Central memory CD4-positive, alpha-beta T cell (primary cell): ENCODE data around the gene NPY.

Experiments
- DNase-seq: peaks from one replicate; pipeline ENCODE4 v3.0.0; 2022

NPY gene

DNA sequence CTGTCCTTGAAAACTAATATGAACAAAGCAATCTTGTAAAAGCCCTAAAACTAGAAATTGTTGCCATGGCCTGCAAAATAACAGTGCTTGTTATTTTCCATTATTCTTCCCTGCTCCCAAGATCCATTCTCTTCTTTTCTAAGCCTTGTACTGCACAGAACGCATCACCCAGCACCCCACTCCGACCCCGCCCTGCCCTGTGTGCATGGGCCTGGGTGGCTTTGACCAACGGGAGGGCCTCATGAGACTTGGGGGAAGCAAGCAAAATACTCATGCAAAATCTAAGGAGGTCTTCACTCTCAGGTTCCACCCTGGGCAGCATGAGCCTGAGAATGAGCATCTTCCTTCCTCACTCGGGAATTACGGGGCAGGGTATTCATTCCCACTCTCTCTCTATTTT is 32.4 kb downstream of the NPY start:
- DNase-seq = no peak

DNA sequence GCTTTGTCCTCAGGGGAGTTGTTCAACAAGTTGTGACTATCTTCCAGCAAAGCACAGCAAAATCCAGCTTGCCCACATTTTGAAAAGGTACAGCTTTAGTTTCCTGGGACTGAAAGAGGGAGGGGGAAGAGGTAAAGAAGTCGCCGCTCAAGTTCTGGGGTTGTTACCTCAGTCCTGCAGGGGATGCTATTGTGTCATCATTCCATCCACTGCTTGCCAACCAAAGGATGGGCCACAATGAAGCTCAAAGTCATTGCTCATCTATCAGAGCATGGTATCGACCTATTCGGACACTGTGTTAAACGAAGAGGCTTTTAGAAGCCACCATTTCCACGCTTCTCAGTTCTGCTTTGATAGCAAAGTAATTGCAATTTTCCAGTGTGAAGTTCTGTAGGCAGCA is 34.3 kb downstream of the NPY start:
- no peak for DNase-seq

DNA sequence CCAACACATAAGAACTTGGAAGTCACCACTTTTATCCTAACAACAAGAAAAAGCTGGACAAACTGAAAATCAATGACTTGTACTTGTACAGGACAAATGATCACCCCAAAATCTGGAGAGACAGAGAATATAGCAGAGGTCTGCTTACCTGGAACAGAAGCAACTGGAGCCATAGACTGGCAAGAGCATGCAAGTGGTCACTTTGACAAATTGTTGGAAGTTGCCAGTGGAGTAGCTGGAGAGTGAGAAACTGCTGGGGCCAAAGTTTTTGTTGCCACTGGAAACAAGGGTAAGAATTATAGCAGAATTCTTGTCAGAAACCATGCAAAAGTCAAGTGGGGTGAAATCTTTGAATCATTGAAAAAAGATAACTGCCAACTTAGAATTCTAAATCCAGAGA is 35.2 kb downstream of the NPY start:
- no peak for DNase-seq

DNA sequence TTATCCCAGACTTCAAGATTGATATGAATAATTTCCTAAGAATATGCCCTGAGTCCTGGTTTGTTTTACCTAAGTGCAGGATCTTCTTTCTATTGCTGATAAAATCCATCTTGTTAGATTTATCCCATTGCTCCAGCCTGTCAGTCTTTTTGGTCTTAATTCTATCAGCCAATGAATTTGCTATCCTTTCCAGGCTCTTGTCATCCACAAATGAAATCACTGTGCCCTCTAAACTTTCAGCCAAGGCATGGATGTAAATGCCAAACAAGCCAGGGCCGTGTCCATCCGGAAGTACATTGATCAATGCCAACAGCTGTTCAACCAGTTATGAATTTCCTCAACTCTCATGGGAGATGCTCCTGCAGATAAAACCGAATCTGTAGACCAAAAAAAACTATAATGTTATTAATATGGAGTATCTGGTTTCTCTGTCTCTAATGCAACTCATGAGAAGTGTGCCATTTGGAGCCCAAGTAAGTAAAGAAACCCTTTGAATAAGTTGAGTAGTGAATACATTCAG is 40.0 kb downstream of the NPY start:
- DNase-seq = no peak

GRCh38 chr7:24325708-24326107 is 41.7 kb downstream of the NPY start:
- DNase-seq = no peak

DNA sequence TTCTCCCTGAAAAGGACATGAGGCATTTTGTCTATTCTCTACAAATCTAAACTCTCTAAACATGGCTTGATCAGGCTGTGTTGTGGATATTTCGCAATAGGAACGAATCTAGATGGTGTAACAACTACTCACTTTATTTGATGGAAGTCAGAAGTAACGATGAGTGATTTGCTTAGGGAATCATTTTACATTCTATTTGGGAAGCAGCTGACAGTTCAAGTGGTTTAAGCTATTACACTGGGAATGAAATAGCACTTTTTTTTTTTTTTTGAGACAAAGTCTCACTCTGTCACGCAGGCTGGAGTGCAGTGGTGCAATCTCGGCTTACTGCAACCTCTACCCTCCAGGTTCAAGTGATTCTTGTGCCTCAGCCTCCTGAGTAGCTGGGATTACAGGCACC is 44.1 kb downstream of the NPY start:
- no peak for DNase-seq

GRCh38 chr7:24328894-24329293 is 44.9 kb downstream of the NPY start:
- DNase-seq = no peak

DNA sequence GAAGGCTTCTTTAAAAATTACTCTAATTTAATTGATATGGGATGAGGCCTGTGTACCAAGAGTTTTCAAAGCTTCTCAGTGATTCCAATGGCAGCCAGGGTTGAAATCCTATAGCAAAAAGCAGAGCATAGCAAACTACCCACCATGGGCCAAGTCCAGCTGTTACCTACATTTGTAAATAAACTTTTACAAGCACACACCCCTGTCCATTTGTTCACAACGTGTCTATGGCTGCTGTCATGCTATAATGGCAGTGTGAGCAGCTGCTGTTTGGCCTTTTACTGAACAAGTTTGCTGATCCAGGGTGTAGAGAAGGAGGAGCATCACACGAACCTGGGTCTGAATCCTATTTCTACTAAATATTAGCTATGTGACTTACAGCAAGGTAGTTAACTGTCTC is 50.0 kb downstream of the NPY start:
- DNase-seq = no peak

GRCh38 chr7:24334627-24335026 is 50.6 kb downstream of the NPY start:
- DNase-seq = no peak

GRCh38 chr7:24336461-24336860 is 52.5 kb downstream of the NPY start:
- DNase-seq = no peak

DNA sequence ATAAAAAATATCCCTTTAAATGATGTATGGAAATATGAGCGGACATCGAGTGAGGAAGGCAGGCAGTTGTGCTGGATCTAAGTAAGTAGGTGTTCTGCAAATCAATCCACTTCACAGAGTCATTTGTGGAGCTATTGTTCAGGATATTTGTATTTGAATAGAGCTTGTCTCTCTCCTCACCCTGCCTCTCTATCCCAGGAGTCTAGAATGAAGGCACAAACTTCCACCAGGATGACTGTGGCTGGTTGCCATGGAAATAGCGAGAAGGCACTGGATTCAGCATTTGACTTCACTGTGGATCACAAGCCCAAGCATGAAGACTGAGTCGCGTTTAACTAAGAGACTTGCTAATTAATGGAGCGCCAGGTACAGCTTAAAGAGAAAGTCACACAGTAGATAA is 53.2 kb downstream of the NPY start:
- DNase-seq = no peak

GRCh38 chr7:24339575-24339974 is 55.6 kb downstream of the NPY start:
- no peak for DNase-seq

DNA sequence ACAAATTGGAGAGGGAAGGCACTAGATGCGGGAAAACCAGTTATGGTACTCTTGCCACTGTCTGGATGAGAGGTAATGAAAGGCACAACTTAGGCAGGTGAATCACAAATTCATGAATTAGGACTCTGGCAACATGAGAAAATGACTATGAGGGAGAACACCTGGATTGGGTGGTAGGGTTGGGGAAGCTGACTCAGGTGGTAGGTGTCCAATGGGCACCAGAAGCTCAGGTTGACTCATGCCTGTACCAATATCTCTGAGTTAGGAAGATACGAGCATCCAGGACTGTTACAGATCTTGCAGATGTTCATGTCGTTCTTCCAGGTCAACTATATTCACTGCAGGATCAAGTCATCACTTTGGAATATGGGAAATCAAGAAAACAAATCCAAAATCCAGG is 56.7 kb downstream of the NPY start:
- DNase-seq = no peak
